ENCODE results near the gene PROCA1. TPM values are rescaled to one million over a fixed set of nuclear protein-coding genes. Genes with fewer than 3 reads are reported as not detected.

PROCA1 gene
- total RNA-seq, 1 experiment from 2014 or later: 4.9 TPM

- DNase-seq (ENCODE audit: low read depth, low spot score) (no peak), ATAC-seq (peak; percentile 22)
- Histone ChIP-seq H3K9me3 (ENCODE audit: control insufficient read depth, insufficient read depth, low read depth, low read length) (no peaks in the 10 kb centered on the region), H3K4me1 (ENCODE audit: control insufficient read depth, insufficient read depth, low read length) (peaks cover 29% of the 10 kb centered on the region), H3K4me3 (ENCODE audit: low read depth in 2 of 2, low read length in 2 of 2) (peak overlapping the region; percentile 55 to 69), H3K27me3 (ENCODE audit: control insufficient read depth, insufficient read depth, low read length) (no peaks in the 10 kb centered on the region), H3K27ac (ENCODE audit: low read length) (peak overlapping the region; percentile 92), H3K36me3 (ENCODE audit: control insufficient read depth, insufficient read depth, low read length) (peaks cover 5% of the 10 kb centered on the region)
- in situ Hi-C loops (cut with HindIII; ENCODE audit: low pct_unique_long_range_greater_than_20kb, low sequenced_read_pairs) (no loop called here), intact Hi-C loops (cut with micrococcal nuclease; ENCODE audit: unreplicated experiment) (no loop called here)
- no peak for TF ChIP-seq TCF7L2 (IDR thresholded peaks at IDR 0.05; ENCODE audit: low read depth, low read length)
- TF ChIP-seq SIN3A (IDR thresholded peaks at IDR 0.05; ENCODE audit: borderline replicate concordance, insufficient read depth, low read depth, low read length): no peak
- CTCF ChIA-PET: no interaction called here
- POLR2A ChIA-PET: interaction anchor here (0.6 to 2.5 kb wide), 3 partner anchors 8 to 16 kb away, joined by 3 to 39 read pairs (median 7); partner anchors contain the start of gene RPL23A
- no TSS peak for BruUV-seq (replicated peaks)
Measured at GRCh38 chr17:28712032-28712704, 480 bp upstream of the PROCA1 start.

- DNase-seq (ENCODE audit: low read depth, low spot score) (no peak), ATAC-seq (peak; percentile 92)
- Histone ChIP-seq H3K36me3 (ENCODE audit: control insufficient read depth, insufficient read depth, low read length) (peaks cover 5% of the 10 kb centered on the region), H3K27me3 (ENCODE audit: control insufficient read depth, insufficient read depth, low read length) (no peaks in the 10 kb centered on the region), H3K9me3 (ENCODE audit: control insufficient read depth, insufficient read depth, low read depth, low read length) (no peaks in the 10 kb centered on the region), H3K4me1 (ENCODE audit: control insufficient read depth, insufficient read depth, low read length) (peaks cover 24% of the 10 kb centered on the region), H3K27ac (ENCODE audit: low read length) (peak overlapping the region; percentile 96), H3K4me3 (ENCODE audit: low read depth in 2 of 2, low read length in 2 of 2) (peak overlapping the region; percentile 55 to 69)
- ChIA-PET CTCF (interaction anchor here (1.6 kb wide), 1 partner anchor 16 kb away, joined by 8 read pairs; the partner anchor contains the start of gene TLCD1), POLR2A (interaction anchor here (0.6 to 2.5 kb wide), 4 partner anchors 9 to 234 kb away, joined by 5 to 39 read pairs (median 6); partner anchors contain the start of gene RPL23A)
- no TSS peak for BruUV-seq (replicated peaks)
- TF ChIP-seq CTCF (IDR thresholded peaks at IDR 0.05): no peak
- peak; percentile 87; the same call in 1 of the 2 replicates for TF ChIP-seq SIN3A (IDR thresholded peaks at IDR 0.05; ENCODE audit: borderline replicate concordance, insufficient read depth, low read depth, low read length)
- TF ChIP-seq TCF7L2 (IDR thresholded peaks at IDR 0.05; ENCODE audit: low read depth, low read length): peak; percentile 77
- TF ChIP-seq POLR2AphosphoS5 (IDR thresholded peaks at IDR 0.05; ENCODE audit: low read depth, low read length): peak; percentile 97
- intact Hi-C loops (cut with micrococcal nuclease; ENCODE audit: unreplicated experiment) (no loop called here), in situ Hi-C loops (cut with HindIII; ENCODE audit: low pct_unique_long_range_greater_than_20kb, low sequenced_read_pairs) (no loop called here)
Measured at GRCh38 chr17:28710861-28711722, 596 bp downstream of the PROCA1 start.

- POLR2A ChIA-PET: no interaction called here
- TSS peak; percentile 52 for BruUV-seq (replicated peaks)
Measured at GRCh38 chr17:28707339-28707720, 4.4 kb downstream of the PROCA1 start.

More at GRCh38 chr17:28707339-28707720, 4.4 kb downstream of the PROCA1 start:
- TF ChIP-seq REST (IDR thresholded peaks at IDR 0.05; ENCODE audit: insufficient read depth in 1 of 2, low read depth in 2 of 2, low read length in 1 of 2): no peak
- no peak for TF ChIP-seq SIN3A (IDR thresholded peaks at IDR 0.05; ENCODE audit: borderline replicate concordance, insufficient read depth, low read depth, low read length)
- no peak for TF ChIP-seq CTCF (IDR thresholded peaks at IDR 0.05)
- no peak for TF ChIP-seq TCF7L2 (IDR thresholded peaks at IDR 0.05; ENCODE audit: low read depth, low read length)
- no peak for TF ChIP-seq POLR2AphosphoS5 (IDR thresholded peaks at IDR 0.05; ENCODE audit: low read depth, low read length)
- H3K27me3 ChIP-seq (ENCODE audit: control insufficient read depth, insufficient read depth, low read length): no peaks in the 10 kb centered on the region
- intact Hi-C loops (cut with micrococcal nuclease; ENCODE audit: unreplicated experiment) (no loop called here), in situ Hi-C loops (cut with HindIII; ENCODE audit: low pct_unique_long_range_greater_than_20kb, low sequenced_read_pairs) (no loop called here)
- no peak for ATAC-seq
- no peak overlapping the region for H3K4me3 ChIP-seq (ENCODE audit: low read depth in 2 of 2, low read length in 2 of 2)
- H3K4me1 ChIP-seq (ENCODE audit: control insufficient read depth, insufficient read depth, low read length): peaks cover 5% of the 10 kb centered on the region
- CTCF ChIA-PET: no interaction called here
- no peaks in the 10 kb centered on the region for H3K9me3 ChIP-seq (ENCODE audit: control insufficient read depth, insufficient read depth, low read depth, low read length)
- H3K27ac ChIP-seq (ENCODE audit: low read length): no peak overlapping the region
- no peak for DNase-seq (ENCODE audit: low read depth, low spot score)
- H3K36me3 ChIP-seq (ENCODE audit: control insufficient read depth, insufficient read depth, low read length): no peaks in the 10 kb centered on the region
